Measurements from ENCODE around the gene PPAN.

Gene PPAN

GRCh38 chr19:10113592-10113963 is 7.4 kb downstream of the PPAN start:
- no peak for TF ChIP-seq CTCF (conservative IDR thresholded peaks at IDR 0.05; ENCODE audit: low read depth, low read length)
- H3K79me2 ChIP-seq (ENCODE audit: insufficient read depth, low read depth): peaks cover 15% of the 10 kb centered on the region; the same call in 1 of the 2 replicates
- H2AFZ ChIP-seq (ENCODE audit: low read depth): no peak overlapping the region
- no peak overlapping the region; the same call in 1 of the 2 replicates for H3K27ac ChIP-seq
- H3K4me3 ChIP-seq (IDR thresholded peaks at IDR 0.05; ENCODE audit: insufficient read depth, low read depth, low read length): no peak overlapping the region
- H3K4me2 ChIP-seq: 0 out of 2 replicates have a peak overlapping the region, but pooled peaks have one; percentile 40
- H4K20me1 ChIP-seq (ENCODE audit: insufficient read depth): no peaks in the 10 kb centered on the region
- H3K9ac ChIP-seq: no peak overlapping the region
- no peaks in the 10 kb centered on the region for H3K27me3 ChIP-seq (ENCODE audit: insufficient read depth, low read depth)
- H3K36me3 ChIP-seq (ENCODE audit: insufficient read depth): peaks cover 10% of the 10 kb centered on the region; the same call in 1 of the 2 replicates
- H3K4me1 ChIP-seq (ENCODE audit: low read depth, poor library complexity, severe bottlenecking): peaks cover 50% of the 10 kb centered on the region

- Histone ChIP-seq H3K9ac (no peak overlapping the region), H3K4me2 (no peak overlapping the region), H3K27ac (no peak overlapping the region), H3K79me2 (ENCODE audit: insufficient read depth, low read depth) (peaks cover 15% of the 10 kb centered on the region; the same call in 1 of the 2 replicates), H3K27me3 (ENCODE audit: insufficient read depth, low read depth) (no peaks in the 10 kb centered on the region), H3K4me3 (IDR thresholded peaks at IDR 0.05; ENCODE audit: insufficient read depth, low read depth, low read length) (no peak overlapping the region), H2AFZ (ENCODE audit: low read depth) (no peak overlapping the region), H4K20me1 (ENCODE audit: insufficient read depth) (no peaks in the 10 kb centered on the region), H3K36me3 (ENCODE audit: insufficient read depth) (peaks cover 6% of the 10 kb centered on the region; the same call in 1 of the 2 replicates), H3K4me1 (ENCODE audit: low read depth, poor library complexity, severe bottlenecking) (peaks cover 47% of the 10 kb centered on the region)
- no peak for TF ChIP-seq CTCF (conservative IDR thresholded peaks at IDR 0.05; ENCODE audit: low read depth, low read length)
Observed at GRCh38 chr19:10113964-10114650, 7.9 kb downstream of the PPAN start.

- no peak overlapping the region for H3K27ac ChIP-seq
- no peaks in the 10 kb centered on the region for H3K27me3 ChIP-seq (ENCODE audit: insufficient read depth, low read depth)
- H2AFZ ChIP-seq (ENCODE audit: low read depth): no peak overlapping the region
- H3K4me1 ChIP-seq (ENCODE audit: low read depth, poor library complexity, severe bottlenecking): peaks cover 40% of the 10 kb centered on the region
- H3K79me2 ChIP-seq (ENCODE audit: insufficient read depth, low read depth): peaks cover 13% of the 10 kb centered on the region; the same call in 1 of the 2 replicates
- no peak overlapping the region for H3K4me2 ChIP-seq
- H3K4me3 ChIP-seq (IDR thresholded peaks at IDR 0.05; ENCODE audit: insufficient read depth, low read depth, low read length): no peak overlapping the region
- H3K36me3 ChIP-seq (ENCODE audit: insufficient read depth): peaks cover 3% of the 10 kb centered on the region; the same call in 1 of the 2 replicates
- H3K9ac ChIP-seq: no peak overlapping the region
- H4K20me1 ChIP-seq (ENCODE audit: insufficient read depth): no peaks in the 10 kb centered on the region
- no peak for TF ChIP-seq CTCF (conservative IDR thresholded peaks at IDR 0.05; ENCODE audit: low read depth, low read length)
Observed at GRCh38 chr19:10114651-10115391, 8.7 kb downstream of the PPAN start.

- Histone ChIP-seq H3K79me2 (ENCODE audit: insufficient read depth, low read depth) (peaks cover 12% of the 10 kb centered on the region; the same call in 1 of the 2 replicates), H4K20me1 (ENCODE audit: insufficient read depth) (no peaks in the 10 kb centered on the region), H3K27me3 (ENCODE audit: insufficient read depth, low read depth) (no peaks in the 10 kb centered on the region), H2AFZ (ENCODE audit: low read depth) (no peak overlapping the region), H3K36me3 (ENCODE audit: insufficient read depth) (0 out of 2 replicates have a peak, but pooled peaks cover 3% of the 10 kb centered on the region), H3K27ac (no peak overlapping the region), H3K4me2 (no peak overlapping the region), H3K4me3 (IDR thresholded peaks at IDR 0.05; ENCODE audit: insufficient read depth, low read depth, low read length) (no peak overlapping the region), H3K4me1 (ENCODE audit: low read depth, poor library complexity, severe bottlenecking) (peaks cover 33% of the 10 kb centered on the region), H3K9ac (no peak overlapping the region)
- no peak for TF ChIP-seq CTCF (conservative IDR thresholded peaks at IDR 0.05; ENCODE audit: low read depth, low read length)
Observed at GRCh38 chr19:10115392-10116084, 9.4 kb downstream of the PPAN start.
